HG02884 (cell line): ENCODE measurements around the gene ARID3A.

Experiments used
- ATAC-seq: cut with Tn5 transposase; IDR thresholded peaks from one replicate; pipeline ENCODE4 v1.9.1; 2021; ENCODE audit warnings: mild to moderate bottlenecking, moderate library complexity; ENCODE audit not compliant: unreplicated experiment

The ARID3A gene

DNA sequence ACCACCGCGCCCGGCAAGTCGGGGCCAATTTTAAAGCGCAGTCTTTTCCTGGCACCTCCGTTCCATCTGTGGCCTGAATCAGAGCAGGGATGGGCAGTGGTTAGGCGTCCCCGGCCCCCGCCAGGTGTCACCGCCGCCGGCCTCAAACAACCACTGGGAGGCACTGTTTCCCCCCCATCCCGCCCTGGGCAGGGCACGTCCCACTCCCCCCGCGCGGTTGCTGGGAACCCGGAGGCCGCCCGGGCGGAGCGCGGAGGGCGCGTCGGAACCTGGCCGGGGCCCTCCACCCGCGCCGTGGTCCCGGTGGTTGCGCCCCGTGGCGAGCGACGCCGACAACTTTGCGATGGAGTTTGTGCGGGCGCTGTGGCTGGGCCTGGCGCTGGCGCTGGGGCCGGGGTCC is 74.3 kb downstream of the ARID3A start, which contains the start of gene GRIN3B:
Gene GRIN3B, plus strand, starts transcription at position 325 of the 400 bp plus-strand sequence. Its CDS starts 19 bp downstream, at position 344.
- ATAC-seq, result no peak

DNA sequence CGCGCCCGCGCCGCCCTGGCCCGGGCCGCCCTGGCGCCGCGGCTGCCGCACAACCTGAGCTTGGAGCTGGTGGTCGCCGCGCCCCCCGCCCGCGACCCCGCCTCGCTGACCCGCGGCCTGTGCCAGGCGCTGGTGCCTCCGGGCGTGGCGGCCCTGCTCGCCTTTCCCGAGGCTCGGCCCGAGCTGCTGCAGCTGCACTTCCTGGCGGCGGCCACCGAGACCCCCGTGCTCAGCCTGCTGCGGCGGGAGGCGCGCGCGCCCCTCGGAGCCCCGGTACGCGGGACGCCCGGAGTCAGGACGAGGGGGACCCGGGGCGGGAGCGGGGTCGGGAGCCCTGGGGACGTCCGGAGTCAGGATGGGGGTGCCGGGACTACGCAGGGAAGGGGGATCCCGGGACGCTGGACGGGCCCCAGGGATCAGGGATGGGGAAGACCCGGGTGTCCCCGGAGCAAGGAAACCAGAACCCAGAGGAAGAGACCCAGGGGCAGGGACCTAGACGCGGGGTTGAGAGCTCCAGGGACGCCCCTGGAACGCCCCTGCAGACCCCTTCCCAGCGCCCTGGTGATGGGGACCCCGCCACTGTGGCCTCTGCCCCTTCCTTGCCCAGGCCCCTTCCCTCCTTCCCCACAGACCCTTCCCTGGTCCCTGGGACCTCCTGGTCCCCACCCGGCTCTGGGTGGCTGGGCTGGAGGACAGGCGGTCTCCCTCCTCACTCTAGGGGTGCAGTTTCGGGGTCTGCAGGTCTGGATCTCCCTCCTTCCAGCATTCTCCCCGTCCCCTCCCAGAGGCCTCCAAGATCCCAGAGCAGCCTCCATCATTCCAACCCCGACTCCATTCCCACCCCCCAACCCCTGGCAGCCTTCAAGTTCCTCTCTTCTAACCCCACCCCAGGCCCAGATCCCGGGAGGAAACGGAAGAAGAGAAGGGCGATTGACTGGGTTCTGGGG is 75.0 kb downstream of the ARID3A start:
- ATAC-seq, result no peak

DNA sequence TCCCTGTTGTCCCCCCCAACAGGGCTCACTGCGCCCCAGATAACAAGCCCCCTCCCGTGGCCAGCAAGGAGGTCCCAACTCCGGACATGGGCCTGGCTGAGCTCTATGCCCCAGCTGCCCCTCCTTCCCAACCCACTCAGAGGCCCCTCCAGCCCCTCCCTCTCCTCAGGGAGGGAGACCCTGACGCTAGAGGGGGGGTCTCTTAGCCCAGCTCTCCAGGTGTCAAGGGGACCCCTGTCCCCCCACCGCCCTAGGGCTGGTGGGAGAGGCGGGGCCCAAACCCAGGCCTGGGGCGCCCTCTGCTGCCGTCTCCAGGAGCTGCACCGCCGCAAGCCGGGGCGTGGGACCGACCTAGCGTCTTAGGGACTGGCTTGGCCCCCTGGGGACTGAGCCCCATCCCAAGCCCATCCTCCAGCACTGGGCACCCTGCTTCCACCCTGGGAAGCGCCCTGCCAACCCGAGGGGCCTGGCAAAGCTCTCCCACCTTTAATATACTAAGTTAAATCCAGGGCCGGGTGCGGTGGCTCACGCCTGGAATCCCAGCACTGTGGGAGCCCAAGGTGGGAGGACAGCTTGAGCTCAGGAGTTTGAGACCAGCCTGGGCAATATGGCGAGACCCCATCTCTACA is 75.8 kb downstream of the ARID3A start:
- no peak for ATAC-seq

DNA sequence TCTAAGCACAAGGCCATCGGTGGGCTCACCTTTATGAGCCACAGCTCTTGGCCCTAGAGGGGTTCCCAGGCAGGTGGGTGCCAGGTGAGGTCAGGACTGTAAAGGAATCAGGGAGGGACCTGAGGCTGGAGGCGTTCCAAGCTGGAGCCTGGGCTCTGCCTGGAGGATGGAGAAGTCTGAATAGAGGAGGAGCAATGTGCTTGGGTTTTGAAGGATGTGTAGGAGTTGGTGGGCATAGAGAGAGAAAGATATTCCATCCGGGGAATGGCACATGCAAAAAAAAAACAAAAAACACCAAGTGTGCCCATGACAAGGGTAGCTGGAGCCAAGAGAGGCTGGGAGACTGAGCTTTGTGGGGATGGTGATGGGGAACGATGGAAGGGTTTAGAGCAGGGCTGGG is 76.8 kb downstream of the ARID3A start:
- no peak for ATAC-seq

DNA sequence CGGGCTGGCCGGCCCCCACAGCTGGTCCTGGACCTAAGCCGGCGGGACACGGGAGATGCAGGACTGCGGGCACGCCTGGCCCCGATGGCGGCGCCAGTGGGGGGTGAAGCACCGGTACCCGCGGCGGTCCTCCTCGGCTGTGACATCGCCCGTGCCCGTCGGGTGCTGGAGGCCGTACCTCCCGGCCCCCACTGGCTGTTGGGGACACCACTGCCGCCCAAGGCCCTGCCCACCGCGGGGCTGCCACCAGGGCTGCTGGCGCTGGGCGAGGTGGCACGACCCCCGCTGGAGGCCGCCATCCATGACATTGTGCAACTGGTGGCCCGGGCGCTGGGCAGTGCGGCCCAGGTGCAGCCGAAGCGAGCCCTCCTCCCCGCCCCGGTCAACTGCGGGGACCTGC is 77.4 kb downstream of the ARID3A start:
- no peak for ATAC-seq

DNA sequence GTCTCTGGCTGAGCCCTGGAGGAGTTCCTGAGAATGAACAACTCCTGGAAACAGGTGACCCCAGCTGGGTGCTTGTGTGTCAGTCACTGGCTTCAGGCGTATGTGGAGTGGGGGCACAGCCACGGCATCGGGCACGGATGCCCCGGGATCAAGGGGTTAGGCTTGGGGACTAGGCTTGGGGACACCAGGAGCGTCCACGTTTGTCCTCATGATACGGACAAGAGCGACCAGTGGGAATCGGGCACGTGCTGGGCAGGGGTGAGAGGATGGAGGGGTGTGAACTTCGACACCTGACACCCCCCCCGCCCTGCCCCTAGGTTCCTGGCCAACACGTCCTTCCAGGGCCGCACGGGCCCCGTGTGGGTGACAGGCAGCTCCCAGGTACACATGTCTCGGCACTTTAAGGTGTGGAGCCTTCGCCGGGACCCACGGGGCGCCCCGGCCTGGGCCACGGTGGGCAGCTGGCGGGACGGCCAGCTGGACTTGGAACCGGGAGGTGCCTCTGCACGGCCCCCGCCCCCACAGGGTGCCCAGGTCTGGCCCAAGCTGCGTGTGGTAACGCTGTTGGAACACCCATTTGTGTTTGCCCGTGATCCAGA is 78.5 kb downstream of the ARID3A start:
- no peak for ATAC-seq

DNA sequence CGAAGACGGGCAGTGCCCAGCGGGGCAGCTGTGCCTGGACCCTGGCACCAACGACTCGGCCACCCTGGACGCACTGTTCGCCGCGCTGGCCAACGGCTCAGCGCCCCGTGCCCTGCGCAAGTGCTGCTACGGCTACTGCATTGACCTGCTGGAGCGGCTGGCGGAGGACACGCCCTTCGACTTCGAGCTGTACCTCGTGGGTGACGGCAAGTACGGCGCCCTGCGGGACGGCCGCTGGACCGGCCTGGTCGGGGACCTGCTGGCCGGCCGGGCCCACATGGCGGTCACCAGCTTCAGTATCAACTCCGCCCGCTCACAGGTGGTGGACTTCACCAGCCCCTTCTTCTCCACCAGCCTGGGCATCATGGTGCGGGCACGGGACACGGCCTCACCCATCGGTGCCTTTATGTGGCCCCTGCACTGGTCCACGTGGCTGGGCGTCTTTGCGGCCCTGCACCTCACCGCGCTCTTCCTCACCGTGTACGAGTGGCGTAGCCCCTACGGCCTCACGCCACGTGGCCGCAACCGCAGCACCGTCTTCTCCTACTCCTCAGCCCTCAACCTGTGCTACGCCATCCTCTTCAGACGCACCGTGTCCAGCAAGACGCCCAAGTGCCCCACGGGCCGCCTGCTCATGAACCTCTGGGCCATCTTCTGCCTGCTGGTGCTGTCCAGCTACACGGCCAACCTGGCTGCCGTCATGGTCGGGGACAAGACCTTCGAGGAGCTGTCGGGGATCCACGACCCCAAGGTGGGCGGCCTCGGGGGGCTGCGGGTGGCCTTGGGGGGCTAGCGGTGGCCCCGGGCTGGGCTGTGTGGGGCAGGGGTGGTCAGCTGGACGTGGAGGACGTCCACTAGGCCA is 79.2 kb downstream of the ARID3A start:
- no peak for ATAC-seq

DNA sequence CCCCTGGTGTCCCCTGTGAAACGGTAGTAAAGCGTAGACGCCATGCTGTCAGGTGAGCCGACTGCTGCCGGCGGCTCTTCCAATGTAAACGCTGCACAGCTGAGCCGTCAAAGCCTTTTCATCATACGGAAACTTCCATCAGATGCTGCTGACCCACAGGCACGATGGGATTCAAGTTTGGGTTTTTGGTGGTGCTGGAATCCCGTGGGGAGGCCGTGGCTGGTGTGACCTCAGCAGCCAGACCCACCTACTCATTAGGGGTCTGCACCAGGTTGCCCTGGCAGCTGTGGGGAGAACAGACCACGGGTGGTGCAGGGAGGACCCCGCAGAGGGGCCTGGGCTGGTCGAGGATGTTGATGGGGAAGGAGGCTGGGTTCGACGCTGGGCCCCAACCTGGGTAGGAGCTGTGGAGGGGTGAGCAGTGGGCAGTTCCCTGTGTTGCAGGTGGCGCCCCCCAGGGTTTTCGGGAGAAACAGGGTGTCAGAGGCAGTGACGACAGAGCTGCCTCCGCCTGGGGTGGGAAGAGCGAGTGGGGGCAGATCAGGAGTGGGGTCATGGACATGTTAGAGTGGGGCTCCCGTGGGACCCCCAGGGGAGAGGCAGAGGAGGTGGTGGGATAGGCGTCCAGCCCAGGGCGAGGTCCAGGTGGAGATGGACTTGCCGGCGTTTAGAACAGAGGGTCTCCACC is 81.0 kb downstream of the ARID3A start:
- ATAC-seq, result no peak

DNA sequence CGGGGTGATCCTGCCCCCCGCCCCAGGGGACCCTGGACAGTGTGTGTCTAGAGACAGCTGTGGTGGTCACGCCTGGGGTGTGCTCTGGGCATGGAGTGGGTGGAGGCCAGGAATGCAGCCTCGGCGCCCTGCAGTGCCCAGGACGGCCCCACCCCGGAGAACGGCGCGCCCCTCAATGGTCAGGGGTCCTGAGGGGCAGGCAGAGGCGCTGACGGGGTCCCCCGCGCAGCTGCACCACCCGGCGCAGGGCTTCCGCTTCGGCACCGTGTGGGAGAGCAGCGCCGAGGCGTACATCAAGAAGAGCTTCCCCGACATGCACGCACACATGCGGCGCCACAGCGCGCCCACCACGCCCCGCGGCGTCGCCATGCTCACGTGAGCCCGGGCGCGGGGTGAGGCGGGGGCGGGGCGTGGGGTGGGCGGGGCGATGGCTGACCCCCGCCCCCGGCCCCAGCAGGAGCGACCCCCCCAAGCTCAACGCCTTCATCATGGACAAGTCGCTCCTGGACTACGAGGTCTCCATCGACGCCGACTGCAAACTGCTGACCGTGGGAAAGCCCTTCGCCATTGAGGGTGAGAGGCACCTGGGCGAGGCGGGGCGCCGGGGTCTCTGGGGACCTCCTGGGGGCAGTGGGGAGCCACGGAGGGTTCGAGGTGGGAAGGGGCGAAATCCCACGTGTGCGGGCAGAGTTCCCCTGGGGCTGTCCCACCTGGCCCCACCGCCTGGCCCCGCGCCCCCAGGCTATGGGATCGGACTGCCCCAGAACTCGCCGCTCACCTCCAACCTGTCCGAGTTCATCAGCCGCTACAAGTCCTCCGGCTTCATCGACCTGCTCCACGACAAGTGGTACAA is 81.8 kb downstream of the ARID3A start:
- no peak for ATAC-seq

DNA sequence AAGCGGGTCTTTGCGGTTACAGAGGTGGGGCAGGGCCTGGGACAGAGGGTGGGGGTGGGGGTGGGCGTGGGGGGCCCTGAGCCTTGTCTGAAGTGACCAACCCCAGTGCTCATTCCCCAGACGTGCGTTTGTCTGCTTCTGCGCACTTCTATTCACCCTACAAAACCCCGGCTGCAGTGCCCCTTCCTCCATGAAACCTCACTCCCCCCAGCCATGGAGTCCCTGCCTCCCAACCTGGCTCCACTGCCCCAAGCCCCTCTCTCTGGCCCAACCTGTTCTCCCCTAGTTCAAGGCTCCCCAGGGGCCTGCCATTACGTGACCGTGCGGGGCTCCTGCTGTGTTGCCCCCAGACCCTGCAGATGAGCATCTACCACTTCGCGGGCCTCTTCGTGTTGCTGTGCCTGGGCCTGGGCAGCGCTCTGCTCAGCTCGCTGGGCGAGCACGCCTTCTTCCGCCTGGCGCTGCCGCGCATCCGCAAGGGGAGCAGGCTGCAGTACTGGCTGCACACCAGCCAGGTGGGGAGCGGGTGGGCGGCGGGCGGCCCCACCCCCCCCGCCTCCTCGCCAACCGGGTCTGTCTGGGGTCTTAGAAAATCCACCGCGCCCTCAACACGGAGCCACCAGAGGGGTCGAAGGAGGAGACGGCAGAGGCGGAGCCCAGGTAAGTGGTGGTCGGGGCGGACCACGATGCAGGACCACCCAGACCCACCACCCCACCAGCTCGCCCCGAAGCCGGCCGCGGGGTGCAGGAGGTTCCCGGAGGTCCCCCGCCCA is 82.6 kb downstream of the ARID3A start:
- no peak for ATAC-seq

DNA sequence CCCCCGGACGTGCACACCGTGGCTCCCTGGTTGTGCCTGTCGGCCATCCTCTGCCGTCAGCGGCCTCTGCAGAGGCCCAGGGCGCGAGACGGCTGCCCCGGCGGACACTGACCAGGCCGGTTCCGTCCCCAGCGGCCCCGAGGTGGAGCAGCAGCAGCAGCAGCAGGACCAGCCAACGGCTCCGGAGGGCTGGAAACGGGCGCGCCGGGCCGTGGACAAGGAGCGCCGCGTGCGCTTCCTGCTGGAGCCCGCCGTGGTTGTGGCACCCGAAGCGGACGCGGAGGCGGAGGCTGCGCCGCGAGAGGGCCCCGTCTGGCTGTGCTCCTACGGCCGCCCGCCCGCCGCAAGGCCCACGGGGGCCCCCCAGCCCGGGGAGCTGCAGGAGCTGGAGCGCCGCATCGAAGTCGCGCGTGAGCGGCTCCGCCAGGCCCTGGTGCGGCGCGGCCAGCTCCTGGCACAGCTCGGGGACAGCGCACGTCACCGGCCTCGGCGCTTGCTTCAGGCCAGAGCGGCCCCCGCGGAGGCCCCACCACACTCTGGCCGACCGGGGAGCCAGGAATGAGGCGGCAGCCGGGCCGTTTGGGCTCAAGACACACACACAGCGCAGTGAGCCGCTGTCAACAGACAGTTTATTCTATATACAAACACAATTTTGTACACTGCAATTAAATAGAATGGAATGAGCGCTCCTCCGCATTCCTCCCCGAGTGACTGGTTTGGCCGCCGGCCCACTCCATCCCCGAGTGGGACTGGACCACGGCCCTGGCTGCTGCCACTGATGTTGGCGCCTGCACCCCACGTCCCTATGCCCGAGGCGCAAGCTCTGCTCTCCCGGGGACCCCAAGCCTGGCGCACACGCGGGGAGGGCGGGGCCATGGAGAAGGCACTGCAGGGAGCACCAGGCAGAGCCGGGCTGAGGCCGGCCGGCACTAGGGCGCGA is 83.5 kb downstream of the ARID3A start:
- no peak for ATAC-seq

DNA sequence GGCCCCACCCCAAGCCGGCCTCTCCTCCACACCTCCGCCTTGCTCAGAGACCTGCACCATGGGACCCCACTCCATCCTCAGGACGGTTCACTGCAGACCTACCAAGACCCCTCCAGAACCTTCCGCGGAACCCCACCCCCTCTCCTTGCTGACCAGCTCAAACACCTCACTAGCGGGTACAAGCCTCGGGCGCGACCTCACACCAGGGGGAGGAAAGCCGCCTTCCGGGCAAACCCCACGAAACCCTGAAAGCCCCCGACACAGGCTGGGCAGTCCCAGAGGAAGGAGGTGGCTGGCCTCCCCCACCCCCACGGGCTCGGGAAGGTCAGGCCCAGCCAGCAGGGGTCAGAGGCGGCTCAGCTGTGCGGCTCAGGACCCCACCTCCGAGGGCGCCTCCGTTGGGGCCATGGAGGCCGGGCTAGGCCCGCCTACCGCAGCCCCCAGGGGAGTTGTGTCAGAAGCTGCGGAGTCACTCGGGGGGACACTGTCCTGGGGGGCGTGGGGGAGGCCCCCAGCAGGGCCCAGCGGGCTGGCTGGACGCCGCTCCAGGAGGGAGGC is 84.2 kb downstream of the ARID3A start:
- no peak for ATAC-seq

DNA sequence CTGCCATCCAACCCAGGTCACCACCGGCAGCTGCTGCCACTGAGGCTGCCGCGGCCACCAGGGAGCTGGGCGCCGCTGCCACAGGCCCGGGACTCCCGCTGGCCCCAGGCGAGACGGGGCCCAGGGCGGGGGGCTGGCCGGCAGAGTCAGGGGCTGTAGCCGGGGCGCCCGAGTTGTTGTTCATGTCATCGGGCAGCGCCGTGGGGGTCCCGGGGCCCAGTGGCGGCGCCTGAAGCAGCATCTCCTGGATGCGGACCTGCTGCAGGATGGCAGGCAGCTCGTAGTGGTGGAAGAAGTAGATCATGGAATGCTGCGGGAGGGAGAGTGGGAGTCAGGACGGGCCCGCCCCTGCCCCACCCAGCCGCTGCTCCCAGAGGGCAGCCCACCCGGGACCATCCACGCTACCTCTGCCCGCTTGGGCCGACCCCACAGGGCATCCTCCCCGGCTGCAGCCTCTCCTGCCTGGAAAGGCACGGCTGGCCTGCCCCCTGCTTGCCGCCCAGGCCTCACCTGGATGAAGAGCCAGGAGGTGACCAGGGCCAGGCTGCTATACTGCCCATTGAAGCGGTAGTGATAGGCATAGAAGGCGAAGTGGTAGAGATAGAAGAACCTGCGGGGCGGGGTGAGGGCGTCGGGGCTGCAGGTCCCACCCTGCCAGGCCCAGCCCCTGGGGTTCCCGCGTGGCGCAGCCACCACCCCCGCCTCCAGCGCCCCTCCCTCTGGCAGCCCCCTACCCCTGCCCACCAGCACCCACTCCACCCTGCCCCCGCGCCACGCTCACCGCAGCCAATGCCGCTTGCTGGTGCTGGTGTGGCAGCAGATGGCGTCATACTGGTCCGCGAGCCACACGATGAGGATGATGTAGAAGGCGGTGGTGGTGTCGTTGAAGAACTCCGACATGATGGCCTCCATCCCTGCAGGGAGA is 85.0 kb downstream of the ARID3A start:
- ATAC-seq, result no peak

DNA sequence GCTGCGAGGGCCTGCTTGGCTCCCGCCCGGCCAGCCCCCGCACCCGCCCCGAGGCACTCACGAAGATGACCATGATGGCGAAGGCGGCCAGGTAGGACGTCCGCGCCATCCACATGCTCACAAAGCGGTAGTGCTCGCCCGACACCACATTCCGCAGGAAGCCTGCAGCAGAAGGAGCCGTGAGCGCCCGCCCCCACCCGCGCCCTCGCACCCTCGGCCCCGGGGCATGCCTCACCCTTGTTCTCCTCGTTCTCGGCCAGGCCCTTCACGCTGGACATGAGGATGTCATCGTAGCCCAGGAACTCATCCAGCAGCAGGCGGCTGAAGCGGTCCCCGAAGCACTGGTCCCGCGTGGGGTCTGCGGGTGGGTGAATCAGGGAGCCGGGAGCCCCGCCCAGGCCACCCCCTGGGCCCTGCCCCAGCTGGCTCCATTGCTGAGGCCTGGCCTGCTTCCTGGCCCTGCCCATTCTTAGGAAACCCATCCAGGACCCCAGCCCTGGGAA is 86.0 kb downstream of the ARID3A start:
- no peak for ATAC-seq

DNA sequence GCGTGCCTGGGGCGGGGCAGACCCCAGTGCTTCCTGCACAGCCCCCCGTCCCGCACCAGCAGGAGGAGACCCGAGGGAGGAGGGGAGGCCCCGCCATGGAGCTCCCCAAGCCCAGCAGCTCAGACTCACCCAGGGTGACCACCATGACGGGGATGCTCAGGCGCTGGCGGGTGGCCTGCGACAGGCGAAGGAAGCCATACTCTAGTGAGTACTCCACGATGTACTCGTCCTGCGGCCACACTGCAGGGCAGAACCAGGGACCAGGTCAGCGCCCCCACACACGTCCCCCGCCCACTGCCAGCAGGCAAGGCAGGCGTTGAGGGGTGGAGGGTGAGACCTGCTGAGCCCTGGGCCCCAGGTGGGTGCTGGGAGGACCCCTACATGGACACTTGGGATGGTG is 86.5 kb downstream of the ARID3A start:
- no peak for ATAC-seq

DNA sequence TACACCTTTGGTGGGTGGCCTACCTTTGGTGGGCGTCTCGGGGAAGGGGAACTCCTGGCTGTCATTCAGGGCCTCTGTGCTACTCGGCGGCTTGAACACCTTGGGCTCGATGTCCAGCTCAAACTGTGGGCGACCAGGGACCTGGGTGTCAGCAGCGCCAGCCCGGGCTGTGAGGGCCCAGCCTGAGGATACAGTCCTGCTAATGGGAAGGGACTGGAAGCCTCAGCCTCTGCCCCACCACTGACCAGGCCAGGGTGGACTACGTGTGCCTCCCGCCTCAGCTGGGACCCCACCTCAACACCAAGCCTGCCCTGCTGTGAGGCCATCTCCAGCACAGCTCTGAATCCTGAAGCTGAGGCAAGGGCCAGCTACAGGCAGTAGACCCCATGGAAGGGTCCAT is 87.4 kb downstream of the ARID3A start:
- no peak for ATAC-seq
